ENCODE results near the gene RARRES1.

DNA sequence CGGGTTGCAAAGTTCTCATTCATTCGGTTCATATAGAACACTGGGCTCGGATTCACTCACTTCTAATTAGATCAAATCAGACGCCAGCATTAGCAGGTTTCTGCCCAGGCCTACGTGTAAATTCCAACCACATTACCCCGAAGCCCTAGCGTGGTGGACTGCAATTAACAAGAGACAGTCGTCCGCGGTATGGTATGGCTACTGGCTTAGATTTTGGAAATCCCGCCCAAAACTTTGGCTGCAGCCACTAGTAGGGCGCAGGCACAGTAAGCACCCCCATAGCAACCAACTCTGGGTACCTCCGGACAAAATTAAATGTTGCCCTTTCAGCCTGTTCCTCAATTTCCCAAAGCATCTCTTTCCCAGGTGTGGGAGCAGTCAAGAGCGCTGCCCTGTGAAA lies 771 bp downstream of the RARRES1 start:
- no peak for TF ChIP-seq CTCF (conservative IDR thresholded peaks at IDR 0.05)
- no peak for TF ChIP-seq ZFX (IDR thresholded peaks at IDR 0.05)
